Measurements from ENCODE around the gene MYO15B.
"Not testable (repeated sequence)": the region's sequence is repeated elsewhere in the genome, so short reads cannot be mapped to it uniquely, and the experiment has no call there.

MYO15B gene

GRCh38 chr17:75626496-75627038 lies 39.0 kb downstream of the MYO15B start:
- no peak for DNase-seq

GRCh38 chr17:75627094-75627493 lies 39.5 kb downstream of the MYO15B start:
- DNase-seq, result no peak

- DNase-seq, result no peak
These were observed 40.8 kb downstream of the MYO15B start for GRCh38 chr17:75628425-75628824.

- DNase-seq, result no peak
These were observed 41.6 kb downstream of the MYO15B start for GRCh38 chr17:75629157-75629556.

GRCh38 chr17:75630071-75630917 lies 42.7 kb downstream of the MYO15B start:
- no peak for DNase-seq

GRCh38 chr17:75631353-75631752 lies 43.8 kb downstream of the MYO15B start:
- DNase-seq, result no peak

GRCh38 chr17:75632428-75632827 lies 44.8 kb downstream of the MYO15B start:
- DNase-seq, result no peak

- DNase-seq, result peak; percentile 16
These were observed 45.4 kb downstream of the MYO15B start, which contains the start of gene SMIM5 for GRCh38 chr17:75632863-75633485. TSS of gene SMIM5 (plus strand) at chr17:75633434. CDS start at chr17:75640202, 6,768 bp downstream.

- peak; percentile 84 for DNase-seq
These were observed 46.1 kb downstream of the MYO15B start for GRCh38 chr17:75633486-75634375.

- DNase-seq, result no peak
These were observed 46.8 kb downstream of the MYO15B start for GRCh38 chr17:75634376-75634740.

- no peak for DNase-seq
These were observed 47.4 kb downstream of the MYO15B start for GRCh38 chr17:75634754-75635609.

GRCh38 chr17:75635610-75636202 lies 48.1 kb downstream of the MYO15B start:
- no peak for DNase-seq

- DNase-seq, result no peak
These were observed 49.0 kb downstream of the MYO15B start for GRCh38 chr17:75636381-75637142.

GRCh38 chr17:75637143-75637538 lies 49.5 kb downstream of the MYO15B start:
- DNase-seq, result no peak

- no peak for DNase-seq
These were observed 50.0 kb downstream of the MYO15B start for GRCh38 chr17:75637551-75637950.

- not testable (repeated sequence) for DNase-seq
These were observed 50.4 kb downstream of the MYO15B start for GRCh38 chr17:75638039-75638438.

GRCh38 chr17:75638893-75639292 lies 51.3 kb downstream of the MYO15B start:
- no peak for DNase-seq

- no peak for DNase-seq
These were observed 51.7 kb downstream of the MYO15B start for GRCh38 chr17:75639327-75639726.

GRCh38 chr17:75639771-75640555 lies 52.4 kb downstream of the MYO15B start:
- DNase-seq, result no peak

- DNase-seq, result no peak
These were observed 53.0 kb downstream of the MYO15B start for GRCh38 chr17:75640556-75641119.

Data from NCI-H1105 treated with DMSO at 0.1 percent for 48 hours (cell line).